Endodermal cell (in vitro differentiated cells): ENCODE measurements around the gene INPP4A. TPM values are rescaled to one million over a fixed set of nuclear protein-coding genes. Genes with fewer than 3 reads are reported as not detected.

ENCODE experiments used
- DNase-seq: peaks from one replicate; pipeline ENCODE4 v3.0.0-alpha.2; 2017
- H3K27ac ChIP-seq: 2 replicates; pipeline ENCODE4 v1.5.1; 2013; ENCODE audit warnings: mild to moderate bottlenecking, low read depth, low read length, moderate library complexity
- H3K27me3 ChIP-seq: 2 replicates; pipeline ENCODE4 v1.6.1; 2013; ENCODE audit warnings: mild to moderate bottlenecking, low read length, moderate library complexity; ENCODE audit not compliant: insufficient read depth, control insufficient read depth, poor library complexity, severe bottlenecking
- H3K36me3 ChIP-seq: 2 replicates; pipeline ENCODE4 v1.7.0; 2013; ENCODE audit warnings: mild to moderate bottlenecking, low read length, moderate library complexity; ENCODE audit not compliant: control insufficient read depth, insufficient read depth
- H3K4me1 ChIP-seq: one replicate; pipeline ENCODE4 v1.7.0; 2013; ENCODE audit warnings: low read length; ENCODE audit not compliant: control insufficient read depth, insufficient read depth
- H3K4me3 ChIP-seq: 2 replicates; pipeline ENCODE4 v1.5.1; 2013; ENCODE audit warnings: mild to moderate bottlenecking, low read length, moderate library complexity
- H3K9ac ChIP-seq: 2 replicates; pipeline ENCODE4 v1.6.1; 2013; ENCODE audit warnings: mild to moderate bottlenecking, low read length, moderate library complexity; ENCODE audit not compliant: poor library complexity, severe bottlenecking; ENCODE audit errors: extremely low read depth
- H3K9me3 ChIP-seq: 2 replicates; pipeline ENCODE4 v1.6.1; 2013; ENCODE audit warnings: mild to moderate bottlenecking, low read length, moderate library complexity; ENCODE audit not compliant: control insufficient read depth
- H3K27ac Mint-ChIP-seq: 2 replicates; pipeline ENCODE4 v1.8.0; 2020; ENCODE audit warnings: mixed read lengths
- H3K27me3 Mint-ChIP-seq: 2 replicates; pipeline ENCODE4 v1.8.0; 2021; ENCODE audit warnings: mild to moderate bottlenecking, mixed read lengths; ENCODE audit not compliant: insufficient read depth
- H3K36me3 Mint-ChIP-seq: 2 replicates; pipeline ENCODE4 v1.8.0; 2020; ENCODE audit warnings: low read depth, mixed read lengths
- H3K4me1 Mint-ChIP-seq: 2 replicates; pipeline ENCODE4 v1.8.0; 2020; ENCODE audit warnings: mixed read lengths
- H3K4me3 Mint-ChIP-seq: 2 replicates; pipeline ENCODE4 v1.8.0; 2020; ENCODE audit warnings: mild to moderate bottlenecking, moderate library complexity, mixed read lengths
- H3K9me3 Mint-ChIP-seq: 2 replicates; pipeline ENCODE4 v1.8.0; 2020; ENCODE audit warnings: mild to moderate bottlenecking, mixed read lengths
- WGBS, 2 experiments: methylation state at CpG; one replicate each; pipeline versions ENCODE4 v1.1.5 to v1.1.7; 2013; ENCODE audit warnings: missing lambda C conversion rate in 2 of 2, mixed read lengths in 1 of 2; ENCODE audit not compliant: insufficient coverage in 1 of 2, insufficient read length in 1 of 2; 5-methylcytosine and 5-hydroxymethylcytosine counted together
- total RNA-seq, 2 donors: library from RNA; stranded (reverse); fragmentation: NEBNext Ultra II Directional in 1 of 2; extraction: Animal tissue kit (Norgen Biotek cat#: 25700) in 1 of 2; gene quantifications; 2 replicates in 1 of 2; 3 replicates in 1 of 2; pipeline ENCODE4 v1.2.1, GENCODE V29; 2021
- TF ChIP-seq, protein P1 (sequence below): fragments of 200-600 bp; sonication (generic); conservative IDR thresholded peaks from 2 replicates; pipeline ENCODE4 v1.5.0; 2021; ENCODE audit warnings: antibody characterized with exemption, mild to moderate bottlenecking

INPP4A gene
- total RNA-seq, 2 donors from 2014 or later = 84.9 to 94.2 TPM

DNA sequence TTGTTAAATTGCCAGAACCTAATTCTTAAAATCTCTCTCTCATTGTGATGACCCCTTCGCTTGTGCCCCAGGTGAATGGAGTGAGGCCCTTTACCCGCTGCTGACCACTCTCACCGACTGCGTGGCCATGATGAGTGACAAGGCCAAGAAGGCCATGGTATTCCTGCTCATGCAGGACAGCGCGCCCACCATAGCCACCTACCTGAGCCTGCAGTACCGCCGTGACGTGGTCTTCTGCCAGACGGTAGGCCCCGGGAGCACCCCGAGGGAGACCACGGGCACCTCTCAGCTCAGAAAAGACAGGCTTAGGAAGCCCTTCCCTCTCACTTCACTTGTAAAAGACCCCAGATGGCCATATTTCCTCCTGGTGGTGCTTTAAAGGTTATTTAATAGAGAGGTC lies 118.7 kb downstream of the INPP4A start:
- Histone ChIP-seq H3K4me1 (no peaks in the 10 kb centered on the region), H3K27ac (no peak overlapping the region), H3K9me3 (no peaks in the 10 kb centered on the region), H3K27me3 (no peaks in the 10 kb centered on the region), H3K4me3 (no peak overlapping the region), H3K36me3 (peaks cover 98% of the 10 kb centered on the region), H3K9ac (no peak overlapping the region)
- Mint-ChIP-seq H3K9me3 (no peaks in the 10 kb centered on the region), H3K4me1 (no peaks in the 10 kb centered on the region), H3K36me3 (peaks cover 73% of the 10 kb centered on the region), H3K27ac (no peak overlapping the region), H3K4me3 (no peak overlapping the region), H3K27me3 (no peaks in the 10 kb centered on the region)
- WGBS, 2 experiments = 95 to 98% methylated on average over 7 to 13 of the region's 13 CpGs
- no peak for DNase-seq
- TF ChIP-seq, protein P1, sequence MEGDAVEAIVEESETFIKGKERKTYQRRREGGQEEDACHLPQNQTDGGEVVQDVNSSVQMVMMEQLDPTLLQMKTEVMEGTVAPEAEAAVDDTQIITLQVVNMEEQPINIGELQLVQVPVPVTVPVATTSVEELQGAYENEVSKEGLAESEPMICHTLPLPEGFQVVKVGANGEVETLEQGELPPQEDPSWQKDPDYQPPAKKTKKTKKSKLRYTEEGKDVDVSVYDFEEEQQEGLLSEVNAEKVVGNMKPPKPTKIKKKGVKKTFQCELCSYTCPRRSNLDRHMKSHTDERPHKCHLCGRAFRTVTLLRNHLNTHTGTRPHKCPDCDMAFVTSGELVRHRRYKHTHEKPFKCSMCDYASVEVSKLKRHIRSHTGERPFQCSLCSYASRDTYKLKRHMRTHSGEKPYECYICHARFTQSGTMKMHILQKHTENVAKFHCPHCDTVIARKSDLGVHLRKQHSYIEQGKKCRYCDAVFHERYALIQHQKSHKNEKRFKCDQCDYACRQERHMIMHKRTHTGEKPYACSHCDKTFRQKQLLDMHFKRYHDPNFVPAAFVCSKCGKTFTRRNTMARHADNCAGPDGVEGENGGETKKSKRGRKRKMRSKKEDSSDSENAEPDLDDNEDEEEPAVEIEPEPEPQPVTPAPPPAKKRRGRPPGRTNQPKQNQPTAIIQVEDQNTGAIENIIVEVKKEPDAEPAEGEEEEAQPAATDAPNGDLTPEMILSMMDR = no peak

GRCh38 chr2:98564541-98565132 lies 120.0 kb downstream of the INPP4A start:
- Histone ChIP-seq H3K4me3 (no peak overlapping the region), H3K4me1 (no peaks in the 10 kb centered on the region), H3K27ac (no peak overlapping the region), H3K9me3 (no peaks in the 10 kb centered on the region), H3K9ac (no peak overlapping the region), H3K27me3 (no peaks in the 10 kb centered on the region), H3K36me3 (peaks cover 98% of the 10 kb centered on the region)
- Mint-ChIP-seq H3K4me3 (no peak overlapping the region), H3K36me3 (peaks cover 70% of the 10 kb centered on the region), H3K27me3 (no peaks in the 10 kb centered on the region), H3K4me1 (no peaks in the 10 kb centered on the region), H3K27ac (no peak overlapping the region), H3K9me3 (no peaks in the 10 kb centered on the region)
- TF ChIP-seq, protein P1 = no peak
- no peak for DNase-seq
- 94 to 95% methylated on average over 4 to 17 of the region's 17 CpGs for WGBS, 2 experiments

GRCh38 chr2:98565286-98565860 lies 120.7 kb downstream of the INPP4A start:
- TF ChIP-seq, protein P1 = no peak
- Histone ChIP-seq H3K4me3 (no peak overlapping the region), H3K4me1 (no peaks in the 10 kb centered on the region), H3K9me3 (no peaks in the 10 kb centered on the region), H3K27me3 (no peaks in the 10 kb centered on the region), H3K27ac (no peak overlapping the region), H3K9ac (no peak overlapping the region), H3K36me3 (peaks cover 98% of the 10 kb centered on the region)
- no peaks in the 10 kb centered on the region for H3K27me3 Mint-ChIP-seq
- no peak overlapping the region for H3K4me3 Mint-ChIP-seq
- no peaks in the 10 kb centered on the region for H3K4me1 Mint-ChIP-seq
- H3K9me3 Mint-ChIP-seq = no peaks in the 10 kb centered on the region
- DNase-seq = no peak
- H3K36me3 Mint-ChIP-seq = peaks cover 73% of the 10 kb centered on the region
- H3K27ac Mint-ChIP-seq = no peak overlapping the region
- 92 to 96% methylated on average over 6 to 9 of the region's 9 CpGs for WGBS, 2 experiments
